GM10266 (cell line): ENCODE measurements around the gene ADAMTS14.
"Not testable (repeated sequence)": the region's sequence is repeated elsewhere in the genome, so short reads cannot be mapped to it uniquely, and the experiment has no call there.

Experiments
- DNase-seq: peaks from one replicate; pipeline ENCODE4 v3.0.0; 2012; ENCODE audit errors: extremely low spot score
- TF ChIP-seq, protein P1 (sequence below): IDR thresholded peaks from 2 replicates; pipeline ENCODE4 v1.5.1; 2012; ENCODE audit warnings: mild to moderate bottlenecking, low read depth; ENCODE audit not compliant: control insufficient read depth, insufficient read depth; ENCODE audit errors: missing control alignments

The ADAMTS14 gene

DNA sequence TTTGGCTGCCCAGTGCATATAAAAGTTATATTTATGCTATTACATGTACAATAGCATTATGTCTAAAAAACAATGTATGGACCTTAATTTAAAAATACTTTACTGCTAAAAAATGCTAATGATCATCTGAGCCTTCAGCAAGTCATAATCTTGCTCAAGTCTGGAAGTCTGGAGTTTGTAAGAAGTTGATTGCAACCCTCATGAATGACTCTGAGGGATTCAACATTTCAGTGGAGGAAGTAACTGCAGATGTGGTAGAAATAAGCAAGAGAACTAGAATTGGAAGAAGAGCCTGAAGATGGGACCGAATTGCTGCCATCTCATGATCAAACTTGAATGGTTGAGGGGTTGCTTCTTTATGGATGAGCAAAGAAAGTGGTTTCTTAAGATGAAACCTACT lies 13.0 kb upstream of the ADAMTS14 start:
- no peak for DNase-seq
- TF ChIP-seq, protein P1, sequence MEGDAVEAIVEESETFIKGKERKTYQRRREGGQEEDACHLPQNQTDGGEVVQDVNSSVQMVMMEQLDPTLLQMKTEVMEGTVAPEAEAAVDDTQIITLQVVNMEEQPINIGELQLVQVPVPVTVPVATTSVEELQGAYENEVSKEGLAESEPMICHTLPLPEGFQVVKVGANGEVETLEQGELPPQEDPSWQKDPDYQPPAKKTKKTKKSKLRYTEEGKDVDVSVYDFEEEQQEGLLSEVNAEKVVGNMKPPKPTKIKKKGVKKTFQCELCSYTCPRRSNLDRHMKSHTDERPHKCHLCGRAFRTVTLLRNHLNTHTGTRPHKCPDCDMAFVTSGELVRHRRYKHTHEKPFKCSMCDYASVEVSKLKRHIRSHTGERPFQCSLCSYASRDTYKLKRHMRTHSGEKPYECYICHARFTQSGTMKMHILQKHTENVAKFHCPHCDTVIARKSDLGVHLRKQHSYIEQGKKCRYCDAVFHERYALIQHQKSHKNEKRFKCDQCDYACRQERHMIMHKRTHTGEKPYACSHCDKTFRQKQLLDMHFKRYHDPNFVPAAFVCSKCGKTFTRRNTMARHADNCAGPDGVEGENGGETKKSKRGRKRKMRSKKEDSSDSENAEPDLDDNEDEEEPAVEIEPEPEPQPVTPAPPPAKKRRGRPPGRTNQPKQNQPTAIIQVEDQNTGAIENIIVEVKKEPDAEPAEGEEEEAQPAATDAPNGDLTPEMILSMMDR: no peak

DNA sequence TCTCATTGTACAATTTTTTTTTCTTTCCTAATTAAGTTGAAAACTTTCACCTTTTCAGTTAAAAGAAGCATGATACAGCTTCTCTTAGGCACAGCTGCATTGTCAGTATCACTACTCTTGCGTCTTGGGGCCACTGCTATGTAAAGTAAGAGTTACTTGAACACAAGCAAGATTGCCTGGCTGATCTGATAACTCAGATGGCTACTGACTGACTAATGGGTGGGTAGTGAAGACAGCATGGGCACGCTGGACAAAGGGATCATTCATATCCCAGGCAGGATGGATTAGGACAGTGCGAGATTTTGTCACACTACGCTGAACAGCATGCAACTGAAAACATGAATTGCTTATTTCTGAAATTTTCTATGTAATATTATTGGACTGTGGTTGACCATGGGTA lies 11.6 kb upstream of the ADAMTS14 start:
- no peak for DNase-seq
- TF ChIP-seq, protein P1: no peak

DNA sequence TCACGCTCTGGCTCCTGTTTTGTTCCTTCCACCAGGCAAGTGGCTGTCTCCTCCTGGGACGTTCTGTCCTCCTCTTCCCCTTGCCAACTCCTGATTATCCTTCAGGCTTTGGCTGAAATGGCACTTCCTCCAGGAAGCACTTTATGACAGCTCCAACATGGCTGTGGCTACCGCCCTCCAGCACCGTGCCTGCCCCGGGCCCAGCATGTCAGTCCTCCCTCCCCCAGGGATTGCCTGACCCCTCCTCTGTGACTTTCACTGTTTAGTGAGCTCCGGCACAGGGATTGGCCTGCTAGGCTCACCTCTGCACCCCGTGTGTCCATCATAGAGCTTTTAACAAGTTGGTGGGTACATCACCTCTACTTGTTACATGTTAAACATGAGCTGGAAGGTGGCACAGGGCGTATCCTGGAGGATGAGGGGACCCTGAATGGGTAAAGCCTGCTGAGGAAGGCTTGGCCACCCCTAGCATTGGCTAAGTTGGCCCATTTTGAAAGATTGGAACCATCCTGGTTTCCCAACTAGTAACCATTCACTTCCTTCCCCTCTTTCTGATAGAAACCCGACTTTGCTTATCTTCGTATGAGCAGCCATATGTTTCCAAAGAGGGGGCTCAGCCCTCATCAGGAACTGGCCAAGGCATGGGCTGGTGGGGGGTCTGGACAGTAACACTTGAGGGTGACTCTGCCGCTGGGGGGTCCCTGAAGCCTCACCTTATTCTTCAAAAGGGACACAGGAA lies 10.5 kb upstream of the ADAMTS14 start:
- DNase-seq: no peak
- TF ChIP-seq, protein P1: no peak

DNA sequence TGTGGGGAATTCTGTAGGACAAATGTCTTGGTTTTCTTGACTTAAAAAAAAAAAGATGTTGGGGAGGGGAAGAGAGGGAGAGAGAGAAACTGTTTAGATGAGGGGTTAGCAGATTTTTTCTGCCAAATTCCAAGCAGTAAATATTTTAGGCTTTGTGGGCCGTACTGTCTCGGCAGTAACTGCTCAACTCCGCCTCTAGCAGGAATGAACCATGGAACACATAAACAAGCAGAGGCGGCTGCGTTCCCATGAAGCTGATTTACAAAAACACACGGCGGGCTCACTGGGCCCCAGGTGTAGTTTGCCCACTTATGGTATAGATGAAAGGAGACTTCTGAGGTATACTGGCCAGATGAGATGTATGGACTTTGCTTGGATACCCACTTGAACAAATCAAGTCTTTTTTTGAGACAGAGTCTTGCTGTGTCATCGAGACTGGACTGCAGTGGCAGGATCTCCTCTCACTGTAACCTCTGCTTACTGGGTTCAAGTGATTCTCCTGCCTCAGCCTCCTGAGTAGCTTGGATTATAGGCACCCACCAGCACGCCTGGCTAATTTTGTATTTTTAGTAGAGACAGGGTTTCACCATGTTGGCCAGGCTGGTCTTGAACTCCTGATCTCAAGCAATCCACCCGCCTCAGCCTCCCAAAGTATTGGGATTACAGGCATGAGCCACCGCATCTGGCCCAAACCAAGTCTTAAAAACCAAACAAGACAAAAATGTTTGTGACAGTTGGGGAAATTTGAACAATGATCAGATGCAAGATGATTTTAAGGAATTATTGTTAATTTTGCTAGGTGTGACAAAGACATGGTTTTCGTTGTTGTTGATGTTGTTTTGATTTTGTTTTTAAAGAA lies 9.7 kb upstream of the ADAMTS14 start:
- TF ChIP-seq, protein P1: no peak
- no peak for DNase-seq

DNA sequence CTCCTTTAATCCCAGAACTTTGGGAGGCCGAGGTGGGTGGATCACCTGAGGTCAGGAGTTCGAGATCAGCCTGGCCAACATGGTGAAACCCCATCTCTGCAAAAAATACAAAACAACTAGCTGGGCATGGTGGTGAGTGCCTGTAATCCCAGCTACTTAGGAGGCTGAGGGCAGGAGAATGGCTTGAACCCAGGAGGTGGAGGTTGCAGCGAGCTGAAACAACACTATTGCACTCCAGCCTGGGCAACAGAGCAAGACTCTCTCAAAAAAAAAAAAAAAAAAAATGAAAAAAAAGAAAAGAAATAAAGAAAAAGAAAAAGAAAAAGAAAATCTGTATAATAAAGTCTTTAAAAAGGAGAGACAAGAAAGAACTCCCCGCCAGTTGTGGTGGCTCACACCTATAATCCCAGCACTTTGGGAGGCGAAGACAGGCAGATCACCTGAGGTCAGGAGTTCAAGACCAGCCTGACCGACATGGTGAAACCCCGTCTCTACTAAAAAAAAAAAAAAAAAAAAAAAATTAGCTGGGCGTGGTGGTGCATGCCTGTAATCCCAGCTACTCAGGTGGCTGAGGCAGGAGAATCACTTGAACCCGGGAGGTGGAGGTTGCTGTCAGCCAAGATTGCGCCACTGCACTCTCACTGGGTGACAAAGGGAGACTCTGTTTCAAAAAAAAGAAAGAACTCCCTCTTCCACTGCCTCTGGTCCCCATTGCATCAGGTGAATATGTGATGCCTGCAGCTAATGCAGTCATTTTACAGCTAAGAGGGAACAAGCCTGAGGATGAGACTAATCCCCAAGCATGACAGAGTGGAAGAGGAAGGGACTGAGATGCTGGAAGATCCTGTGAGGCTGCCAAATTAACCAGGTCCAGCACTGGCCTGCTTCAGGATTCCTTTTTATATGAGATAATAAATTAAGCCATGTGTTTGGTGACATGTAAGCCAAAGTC lies 8.6 kb upstream of the ADAMTS14 start:
- DNase-seq: not testable (repeated sequence)

DNA sequence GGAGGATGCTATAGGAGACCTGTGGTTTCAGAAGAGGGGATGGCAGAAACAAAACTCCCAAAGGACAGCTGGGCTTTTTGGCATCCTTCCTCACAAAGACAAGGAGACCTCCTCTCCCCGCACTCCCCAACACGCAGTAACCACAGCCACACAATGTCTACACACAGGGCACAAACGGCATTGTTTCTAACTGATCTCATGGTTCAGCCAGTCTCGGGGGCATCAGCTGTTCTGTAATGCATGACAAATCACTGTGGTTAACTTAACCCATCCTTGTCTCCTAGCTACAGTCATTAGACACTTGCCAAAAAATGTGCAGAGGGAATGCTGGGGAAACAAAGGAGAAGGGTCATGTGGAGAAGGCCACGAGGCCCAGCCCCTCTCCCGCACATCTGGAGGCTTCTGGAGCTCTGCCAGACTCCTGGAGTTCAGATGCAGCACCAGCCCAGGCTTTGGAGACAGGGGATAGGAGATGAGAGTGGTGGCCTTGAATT lies 7.6 kb upstream of the ADAMTS14 start:
- TF ChIP-seq, protein P1: no peak
- no peak for DNase-seq

DNA sequence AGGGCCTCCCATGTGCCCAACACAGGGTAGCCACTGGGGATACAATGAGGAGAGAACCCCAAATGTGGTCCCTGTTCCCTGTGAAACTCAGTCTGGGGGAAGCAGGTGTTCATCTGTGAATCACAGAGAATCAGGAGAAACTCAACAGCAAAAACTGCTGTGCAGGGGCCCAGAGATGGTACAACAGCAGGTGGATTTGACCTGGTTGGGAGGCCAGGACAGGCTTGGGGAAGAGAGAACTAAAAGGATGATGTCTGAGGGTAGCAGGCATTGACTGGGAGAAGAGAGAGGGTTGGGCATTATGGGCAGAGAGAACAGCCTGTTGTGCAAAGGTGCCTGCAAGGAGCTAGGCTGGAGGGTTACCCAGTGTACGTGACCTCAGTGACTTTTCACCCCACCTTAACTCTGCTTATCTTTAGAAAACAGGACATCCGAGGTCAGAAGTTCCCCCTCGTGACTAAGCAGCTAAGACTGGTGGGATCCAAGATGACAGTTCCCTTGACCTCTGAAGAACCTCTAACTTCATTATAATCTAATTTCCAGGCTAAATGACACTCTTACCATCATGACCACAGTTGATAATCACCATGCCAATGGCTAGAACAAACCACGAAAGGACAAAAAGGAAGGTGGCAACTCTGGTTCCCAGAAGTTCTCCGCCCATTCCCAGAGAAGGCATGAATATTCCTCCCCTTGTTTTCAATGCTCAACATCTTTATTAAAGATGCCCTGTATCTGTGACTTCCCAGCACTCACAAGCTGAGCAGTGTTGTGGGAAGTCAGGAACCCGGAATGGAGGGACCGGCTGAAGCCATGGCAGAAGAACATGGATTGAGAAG lies 5.1 kb upstream of the ADAMTS14 start:
- no peak for DNase-seq
- TF ChIP-seq, protein P1: no peak

DNA sequence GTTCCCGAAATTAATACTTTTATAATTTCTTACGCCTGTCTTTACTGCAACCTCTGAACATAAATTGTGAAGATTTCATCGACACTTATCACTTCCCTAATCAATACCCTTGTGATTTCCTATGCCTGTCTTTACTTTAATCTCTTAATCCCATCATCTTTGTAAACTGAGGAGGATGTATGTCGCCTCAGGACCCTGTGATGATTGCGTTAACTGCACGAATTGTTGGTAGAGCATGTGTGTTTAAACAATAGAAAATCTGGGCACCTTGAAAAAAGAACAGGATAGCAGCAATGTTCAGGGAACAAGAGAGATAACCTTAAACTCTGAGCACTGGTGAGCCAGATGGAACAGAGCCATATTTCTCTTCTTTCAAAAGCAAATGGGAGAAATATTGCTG lies 4.5 kb upstream of the ADAMTS14 start:
- not testable (repeated sequence) for DNase-seq
